ENCODE measurements around the gene SVOP.
"Not testable (repeated sequence)": the region's sequence is repeated elsewhere in the genome, so short reads cannot be mapped to it uniquely, and the experiment has no call there.

The SVOP gene

GRCh38 chr12:109020796-109021380 is at the start of gene SVOP:
Gene SVOP, minus strand, starts transcription at chr12:109021068. Its CDS starts 200 bp downstream, at chr12:109020868.
- DNase-seq (ENCODE audit: low spot score): no peak

- no peak for DNase-seq (ENCODE audit: low spot score)
Measured at GRCh38 chr12:109069307-109070271, 48.7 kb upstream of the SVOP start.

- no peak for DNase-seq (ENCODE audit: low spot score)
Measured at GRCh38 chr12:109065853-109066193, 45.0 kb upstream of the SVOP start.

- no peak for DNase-seq (ENCODE audit: low spot score)
Measured at GRCh38 chr12:109065154-109065852, 44.4 kb upstream of the SVOP start.

GRCh38 chr12:109064143-109064542 is 43.3 kb upstream of the SVOP start:
- no peak for DNase-seq (ENCODE audit: low spot score)

- DNase-seq (ENCODE audit: low spot score): no peak
Measured at GRCh38 chr12:109058773-109059172, 37.9 kb upstream of the SVOP start.

- no peak for DNase-seq (ENCODE audit: low spot score)
Measured at GRCh38 chr12:109057376-109057775, 36.5 kb upstream of the SVOP start.

GRCh38 chr12:109056891-109057290 is 36.0 kb upstream of the SVOP start:
- DNase-seq (ENCODE audit: low spot score): no peak

GRCh38 chr12:109054520-109054919 is 33.7 kb upstream of the SVOP start:
- no peak for DNase-seq (ENCODE audit: low spot score)

- not testable (repeated sequence) for DNase-seq (ENCODE audit: low spot score)
Measured at GRCh38 chr12:109054124-109054513, 33.3 kb upstream of the SVOP start.

GRCh38 chr12:109053382-109054123 is 32.7 kb upstream of the SVOP start:
- DNase-seq (ENCODE audit: low spot score): peak; percentile 52

- DNase-seq (ENCODE audit: low spot score): peak; percentile 76
Measured at GRCh38 chr12:109052414-109053323, 31.8 kb upstream of the SVOP start, which contains the start of gene USP30. Gene USP30, plus strand, starts transcription at chr12:109052576. Its CDS starts 103 bp downstream, at chr12:109052679.

GRCh38 chr12:109052097-109052413 is 31.2 kb upstream of the SVOP start:
- no peak for DNase-seq (ENCODE audit: low spot score)

- DNase-seq (ENCODE audit: low spot score): not testable (repeated sequence)
Measured at GRCh38 chr12:109049794-109050193, 28.9 kb upstream of the SVOP start.

GRCh38 chr12:109048706-109049105 is 27.8 kb upstream of the SVOP start:
- not testable (repeated sequence) for DNase-seq (ENCODE audit: low spot score)

GRCh38 chr12:109047081-109047805 is 26.4 kb upstream of the SVOP start:
- no peak for DNase-seq (ENCODE audit: low spot score)

GRCh38 chr12:109044241-109044640 is 23.4 kb upstream of the SVOP start:
- DNase-seq (ENCODE audit: low spot score): no peak

- no peak for DNase-seq (ENCODE audit: low spot score)
Measured at GRCh38 chr12:109036975-109037374, 16.1 kb upstream of the SVOP start.

- DNase-seq (ENCODE audit: low spot score): no peak
Measured at GRCh38 chr12:109033239-109034196, 12.7 kb upstream of the SVOP start.
